GM23248 (cell line): ENCODE measurements around the gene SH3TC2.

Experiments
- EZH2 ChIP-seq: fragments of 200-600 bp; sonication (generic); IDR thresholded peaks from 2 replicates; pipeline ENCODE4 v1.6.1; 2018; ENCODE audit warnings: antibody characterized with exemption, mild to moderate bottlenecking; ENCODE audit not compliant: insufficient read depth, poor library complexity, severe bottlenecking
- EZH2phosphoT487 ChIP-seq: fragments of 200-600 bp; sonication (generic); IDR thresholded peaks from 2 replicates; pipeline ENCODE4 v1.6.1; 2018; ENCODE audit warnings: antibody characterized with exemption, moderate library complexity, mild to moderate bottlenecking, low read depth; ENCODE audit not compliant: insufficient read depth

DNA sequence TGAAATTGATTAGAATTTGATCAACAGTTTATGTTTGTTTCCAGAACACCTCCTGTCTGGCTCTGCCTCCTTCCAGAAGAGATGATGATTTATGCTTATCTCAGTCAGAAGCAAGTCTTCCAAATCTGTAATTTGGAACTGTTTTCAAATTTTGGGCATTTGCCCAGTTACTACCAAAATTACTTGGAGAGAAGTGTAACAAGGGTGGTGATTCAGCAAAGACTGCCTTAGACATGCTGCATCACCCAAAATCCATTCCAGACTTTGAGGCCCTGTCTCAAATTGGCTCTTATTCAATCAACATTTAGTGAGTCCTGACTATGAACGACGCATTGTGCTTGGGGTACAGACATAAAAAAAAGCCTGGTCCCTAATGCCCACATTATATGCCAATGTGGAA, 89.4 kb downstream of the SH3TC2 start:
- no peak for TF ChIP-seq EZH2
- no peak for TF ChIP-seq EZH2phosphoT487
